Frontal cortex (tissue), 4 donors: ENCODE data around the gene RFFL. TPM values are rescaled to one million over a fixed set of nuclear protein-coding genes. Genes with fewer than 3 reads are reported as not detected.
"Not testable (repeated sequence)": the region's sequence is repeated elsewhere in the genome, so short reads cannot be mapped to it uniquely, and the experiment has no call there.

ENCODE experiments used
- DNase-seq, 2 donors: peaks; one replicate each; pipeline ENCODE4 v3.0.0; 2012; ENCODE audit warnings: low spot score in 2 of 2
- FAIRE-seq: peaks from 2 replicates; lab custom pipeline; 2012; peaks lifted over from hg19 to GRCh38; lab: Jason Lieb, UNC
- total RNA-seq: library from RNA; depleted of rRNA; stranded (reverse); fragments of >200 nt; gene quantifications from one replicate; pipeline ENCODE4 v1.2.3, GENCODE V29; 2014
- donor health status: control.
- donor health status: control.
- donor health status: control.

Gene RFFL
- total RNA-seq, 1 donor from 2014 or later = 5.3 TPM

DNA sequence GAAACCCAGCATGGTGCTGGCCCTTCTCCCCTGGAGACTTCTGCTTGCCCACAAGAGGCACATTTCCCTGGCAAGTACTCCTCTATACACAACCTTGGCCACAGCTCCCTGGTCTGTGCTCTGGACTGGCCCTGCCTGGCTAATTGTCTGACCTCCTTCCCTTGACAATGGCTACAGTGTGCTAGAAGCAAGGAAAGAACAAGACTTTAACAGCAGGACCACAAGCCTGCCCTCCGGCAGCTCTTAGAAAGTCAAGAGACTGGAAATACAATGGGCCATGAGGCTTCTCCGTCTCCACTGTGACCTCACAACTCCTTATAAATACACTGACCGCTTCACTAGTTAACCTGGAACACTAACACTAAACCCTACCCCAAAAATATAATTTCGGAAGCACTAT lies 46.5 kb downstream of the RFFL start:
- DNase-seq = no peak
- no peak for FAIRE-seq

DNA sequence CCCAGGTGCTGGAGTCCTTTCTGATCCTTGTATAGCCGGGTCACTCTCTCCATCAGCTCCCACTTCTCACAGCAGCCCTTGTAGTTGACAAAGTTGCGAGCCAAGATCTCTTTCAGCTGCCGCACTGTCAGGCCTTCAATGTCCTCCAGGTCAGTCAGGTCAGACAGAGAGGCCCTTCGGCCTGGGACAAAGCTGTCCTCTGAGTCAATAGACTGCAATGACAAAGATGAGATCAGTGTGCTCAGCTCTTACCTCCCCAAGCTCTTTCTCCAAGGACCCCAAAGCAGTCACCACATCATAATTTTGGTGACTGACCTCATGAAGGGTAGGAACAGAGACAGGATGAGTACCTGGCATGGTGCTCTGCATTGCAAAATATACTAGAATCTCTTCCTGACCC lies 47.1 kb downstream of the RFFL start:
- no peak for FAIRE-seq
- no peak for DNase-seq

DNA sequence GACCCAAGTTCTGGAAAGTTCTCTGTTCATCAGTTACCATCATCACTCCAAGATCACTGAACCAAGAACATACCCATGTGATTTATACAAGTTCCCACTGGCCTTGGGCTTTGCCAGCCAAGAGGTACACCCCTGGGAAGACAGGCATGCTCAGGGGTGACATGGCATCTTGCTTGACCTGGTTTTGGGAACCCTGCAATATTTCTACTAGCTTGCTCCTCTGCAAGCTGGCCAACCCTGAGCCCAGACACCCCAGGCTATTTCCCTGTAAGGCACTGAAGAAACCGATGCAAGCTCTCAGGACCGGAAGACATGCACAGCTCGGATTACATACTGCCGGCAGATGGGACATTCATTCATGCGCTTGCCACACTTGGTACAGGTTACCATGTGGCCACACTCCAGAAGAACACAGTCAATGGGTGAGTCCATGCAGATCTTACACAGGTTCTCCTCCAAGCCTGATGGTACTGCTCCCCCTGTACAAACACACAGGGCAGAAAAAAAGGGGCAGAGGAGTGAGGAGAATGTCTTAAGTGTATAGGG lies 51.8 kb downstream of the RFFL start:
- DNase-seq (no peak), FAIRE-seq (no peak)

DNA sequence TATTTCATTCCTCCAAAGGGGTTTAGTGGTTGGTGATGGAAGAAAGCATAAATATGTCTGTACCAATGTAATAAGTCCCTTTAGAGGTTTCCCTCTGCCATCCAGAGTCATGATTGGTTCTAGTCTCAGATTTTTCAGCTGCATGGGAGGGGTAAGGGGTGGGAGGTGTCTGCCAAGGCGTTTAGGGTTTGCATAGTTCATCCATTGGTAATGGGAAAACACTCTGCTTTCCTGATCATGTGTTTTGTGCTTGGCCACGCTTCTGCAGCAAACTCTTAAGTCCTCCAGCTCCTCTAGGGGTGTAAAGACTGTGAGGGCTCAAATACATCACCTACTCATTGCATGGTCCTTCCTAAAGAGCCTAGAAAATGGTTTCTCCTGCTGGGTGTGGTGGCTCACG lies 53.4 kb downstream of the RFFL start:
- no peak for FAIRE-seq
- DNase-seq = no peak

DNA sequence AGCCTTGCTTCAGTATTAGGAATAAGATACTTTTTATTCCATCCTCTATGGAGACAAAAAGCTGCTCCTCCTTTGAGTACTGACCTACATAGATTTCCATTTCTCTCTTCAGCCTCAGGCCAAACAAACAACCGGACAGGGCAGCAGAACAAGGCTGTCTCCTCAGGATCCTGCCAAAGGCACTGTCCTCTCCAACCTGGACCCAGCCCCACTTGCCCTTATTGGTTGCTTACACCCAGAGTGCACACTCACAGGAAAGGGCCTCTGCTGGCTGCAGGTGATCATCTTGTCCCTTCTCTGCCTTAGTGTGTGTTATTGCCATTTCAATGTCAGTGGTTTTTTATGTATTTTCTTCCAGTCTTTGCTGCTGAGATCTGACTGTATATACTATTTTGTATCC lies 56.5 kb downstream of the RFFL start:
- no peak for DNase-seq
- FAIRE-seq = no peak

DNA sequence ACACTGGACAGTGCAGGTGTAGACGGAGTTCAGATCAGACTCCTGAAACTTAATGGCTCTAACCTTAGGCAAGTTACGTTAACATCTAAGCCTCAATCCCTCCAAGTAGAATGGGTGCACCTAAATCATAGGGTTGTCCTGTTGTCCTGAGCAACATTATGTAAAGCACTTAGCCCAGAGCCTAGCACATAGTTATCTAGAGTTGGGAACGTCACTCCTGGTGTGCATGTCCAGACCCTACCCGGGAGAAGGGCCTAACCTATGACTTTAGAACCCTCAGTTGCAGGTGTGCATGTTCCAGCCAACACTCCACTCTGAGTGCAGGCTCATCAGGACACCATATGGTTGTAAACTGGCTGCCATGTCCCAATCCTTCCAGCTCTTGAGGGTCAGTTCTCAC lies 57.2 kb downstream of the RFFL start:
- DNase-seq (no peak), FAIRE-seq (no peak)

DNA sequence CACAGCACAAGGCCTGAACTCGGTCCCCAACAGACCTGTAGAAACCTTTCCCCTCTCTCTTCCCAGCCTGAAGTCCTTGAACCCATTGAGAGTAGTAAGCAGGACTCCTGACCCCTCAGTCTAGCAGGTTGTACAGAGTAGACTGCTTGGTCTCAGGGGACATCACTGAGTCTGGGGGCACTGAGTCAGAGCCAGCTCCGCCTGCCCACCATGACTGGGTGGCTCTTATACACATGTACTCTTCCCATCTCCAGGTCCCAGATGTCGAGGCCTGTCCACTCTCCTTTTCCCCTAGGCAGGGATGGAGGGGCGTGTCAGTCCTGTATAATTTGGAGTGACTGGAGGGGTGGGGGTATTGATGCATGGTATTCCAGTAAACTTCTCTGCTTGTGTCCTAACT lies 59.7 kb downstream of the RFFL start:
- FAIRE-seq = no peak

DNA sequence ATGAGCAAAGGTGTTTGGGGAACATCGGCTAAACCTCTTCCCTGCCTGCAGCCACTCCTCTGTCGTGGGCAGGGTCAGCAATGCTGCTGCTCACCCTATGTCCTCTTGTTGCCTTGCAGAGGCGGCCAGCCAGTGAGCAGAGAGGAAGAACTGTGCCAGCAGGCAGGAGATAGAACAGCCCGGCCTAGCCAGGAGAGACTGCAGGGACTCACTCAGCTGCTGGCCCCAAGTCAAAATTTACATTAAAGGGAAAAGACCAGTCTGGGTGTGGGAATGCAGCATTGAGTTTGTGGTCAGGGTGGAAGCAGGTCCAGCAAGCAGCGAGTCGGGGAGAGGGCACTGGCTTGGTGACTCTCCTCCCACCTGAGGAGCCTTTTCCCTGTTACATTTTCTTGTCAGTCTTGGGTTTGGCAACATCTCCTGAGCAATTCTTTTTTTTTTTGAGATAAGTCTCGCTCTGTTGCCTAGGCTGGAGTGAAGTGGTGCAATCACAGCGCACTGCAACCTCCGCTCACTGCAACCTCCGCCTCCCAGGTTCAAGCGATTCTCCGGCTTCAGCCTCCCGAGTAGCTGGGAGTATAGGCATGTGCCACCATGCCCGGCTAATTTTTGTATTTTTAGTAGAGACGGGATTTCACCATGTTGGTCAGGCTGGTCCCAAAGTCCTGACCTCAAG lies 60.5 kb downstream of the RFFL start:
- FAIRE-seq (no peak), DNase-seq (no peak)

More for the DNA sequence above, 59.7 kb downstream of the RFFL start:
- DNase-seq = no peak

DNA sequence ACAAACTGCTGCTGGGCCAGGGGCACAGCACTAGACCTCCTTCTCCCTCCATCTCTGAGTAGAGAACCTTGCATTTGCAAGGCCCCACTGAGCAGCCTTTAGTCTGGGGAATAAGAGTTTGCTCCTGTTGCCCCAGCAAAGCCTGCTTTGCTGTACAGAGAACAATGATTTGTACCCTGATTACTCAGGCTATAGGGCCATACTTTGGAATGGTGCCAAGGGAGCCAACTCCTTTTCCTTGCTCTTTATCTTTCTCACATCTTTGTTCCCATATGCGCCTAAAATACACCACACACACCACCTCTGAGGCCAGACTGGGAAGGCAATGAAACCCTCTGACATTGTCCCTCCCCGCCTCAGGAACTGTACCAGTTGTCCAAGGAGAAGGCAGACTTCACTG lies 62.0 kb downstream of the RFFL start:
- FAIRE-seq (no peak), DNase-seq (no peak)

DNA sequence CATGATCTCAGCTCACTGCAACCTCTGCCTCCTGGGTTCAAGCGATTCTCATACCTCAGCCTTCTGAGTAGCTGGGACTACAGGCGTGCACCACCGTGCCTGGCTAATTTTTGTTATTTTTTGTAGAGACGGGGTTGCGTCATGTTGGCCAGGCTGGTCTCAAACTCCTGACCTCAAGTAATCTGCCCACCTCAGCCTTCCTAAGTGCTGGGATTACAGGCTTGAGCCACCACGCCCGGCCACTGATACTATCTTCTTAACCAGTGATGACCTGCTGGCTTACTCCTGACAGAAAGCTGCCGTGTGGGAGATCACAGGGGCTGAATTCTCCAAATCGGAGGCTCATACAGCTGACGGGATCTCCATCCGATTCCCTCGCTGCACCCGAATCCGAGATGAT lies 62.5 kb downstream of the RFFL start:
- DNase-seq, FAIRE-seq: not testable (repeated sequence)

DNA sequence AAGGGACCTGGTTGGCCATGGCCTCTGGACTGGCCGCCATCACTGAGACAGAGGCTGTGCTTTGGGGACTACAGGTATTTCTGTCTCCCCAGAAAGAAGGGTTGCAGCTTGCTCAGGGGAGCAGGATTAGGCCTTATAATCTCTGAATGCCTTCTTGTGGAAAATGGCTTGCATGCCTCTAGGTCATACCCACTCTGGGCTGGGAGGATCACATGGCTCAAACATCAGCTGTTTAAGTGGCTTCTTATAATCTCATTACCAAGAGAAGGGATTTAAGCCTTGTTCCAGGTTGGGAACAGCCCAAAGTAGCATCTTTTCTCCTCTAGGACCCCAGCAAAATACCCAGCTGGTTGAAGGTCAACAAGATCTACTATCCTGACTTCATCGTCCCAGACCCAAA lies 64.1 kb downstream of the RFFL start:
- FAIRE-seq (no peak), DNase-seq (no peak)

DNA sequence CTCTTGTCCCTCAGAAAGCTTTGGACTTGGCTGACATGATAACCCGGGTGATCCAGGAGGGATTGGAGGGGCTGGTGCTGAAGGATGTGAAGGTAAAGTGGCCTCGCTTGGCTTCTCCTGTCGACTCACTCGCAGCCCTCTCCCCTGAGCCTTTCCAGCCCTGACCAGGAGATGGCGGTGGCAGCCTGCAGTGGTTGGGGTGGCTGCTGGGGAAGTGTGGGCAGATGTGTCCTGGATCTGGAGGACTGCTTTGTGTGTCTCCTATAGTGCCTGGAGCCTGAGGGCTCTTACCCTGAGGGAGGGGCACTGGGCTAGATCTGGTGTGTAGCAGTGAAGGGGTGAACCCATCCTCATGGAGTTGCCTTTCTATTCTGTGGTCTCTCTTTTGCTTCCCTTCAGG lies 65.3 kb downstream of the RFFL start:
- FAIRE-seq = no peak

DNA sequence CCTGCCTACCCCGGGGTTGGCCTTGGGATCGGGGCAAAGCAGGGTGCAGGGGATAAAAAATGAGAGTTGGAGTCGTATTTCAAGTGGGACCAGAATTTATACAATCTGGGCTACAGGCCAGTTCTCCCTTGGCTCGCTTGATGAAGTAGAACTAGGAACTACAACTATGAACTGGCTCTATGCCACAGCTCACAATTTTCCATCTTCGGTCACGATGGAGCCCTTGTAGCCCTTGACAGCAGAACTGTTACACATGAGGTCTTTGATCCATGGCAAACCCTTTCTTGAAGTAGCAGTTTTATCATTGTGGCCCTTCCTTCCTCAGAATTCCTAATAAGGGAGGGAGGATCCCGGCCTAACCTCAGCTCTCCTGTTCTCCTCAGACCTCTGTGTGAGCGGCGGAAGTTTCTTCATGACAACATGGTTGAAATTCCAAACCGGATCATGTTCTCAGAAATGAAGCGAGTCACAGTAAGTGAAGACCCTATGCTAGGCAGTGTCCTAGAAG lies 66.1 kb downstream of the RFFL start:
- no peak for FAIRE-seq
- DNase-seq = no peak

More for the DNA sequence above, 65.3 kb downstream of the RFFL start:
- DNase-seq = peak; percentile 59 to 76

DNA sequence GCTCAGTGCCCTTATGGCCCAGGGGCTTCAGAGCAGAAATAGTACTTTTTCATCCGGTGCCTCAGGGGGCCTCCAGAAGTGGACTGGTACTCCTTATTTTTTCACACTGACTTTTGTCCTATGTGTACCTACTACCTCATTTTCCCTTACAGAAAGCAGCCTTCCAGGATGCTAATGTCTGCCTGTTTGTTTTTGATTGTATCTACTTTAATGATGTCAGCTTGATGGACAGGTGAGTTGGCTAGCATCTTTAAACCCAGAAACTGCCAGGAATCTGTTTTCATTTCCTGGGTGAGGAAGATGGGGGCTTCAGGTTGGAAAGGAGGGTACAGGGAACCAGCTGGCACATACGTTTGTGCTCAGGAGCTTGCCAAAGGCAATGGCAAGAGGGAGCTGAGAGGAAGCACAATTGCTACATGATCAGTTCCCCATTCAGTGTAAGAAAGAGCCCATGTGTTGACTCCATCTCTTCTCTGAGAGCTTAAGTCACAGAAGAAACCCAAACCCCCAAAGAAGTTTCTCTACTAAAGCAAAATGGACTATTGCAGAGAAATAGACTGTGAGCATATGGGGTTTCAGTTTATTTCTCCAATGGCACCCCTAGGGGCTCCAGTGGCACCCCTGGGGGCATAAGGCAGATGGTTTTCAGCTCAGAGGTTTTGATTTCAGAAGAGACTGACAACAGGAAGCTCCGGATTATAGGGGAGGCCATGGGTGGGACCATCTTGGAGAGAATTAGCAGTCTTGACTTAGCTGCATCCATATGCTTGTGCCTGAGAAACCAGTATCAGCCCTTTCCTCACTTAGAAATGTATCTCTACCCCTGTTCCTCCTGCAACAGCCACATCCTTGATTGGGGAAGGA lies 66.9 kb downstream of the RFFL start:
- DNase-seq (no peak), FAIRE-seq (no peak)

DNA sequence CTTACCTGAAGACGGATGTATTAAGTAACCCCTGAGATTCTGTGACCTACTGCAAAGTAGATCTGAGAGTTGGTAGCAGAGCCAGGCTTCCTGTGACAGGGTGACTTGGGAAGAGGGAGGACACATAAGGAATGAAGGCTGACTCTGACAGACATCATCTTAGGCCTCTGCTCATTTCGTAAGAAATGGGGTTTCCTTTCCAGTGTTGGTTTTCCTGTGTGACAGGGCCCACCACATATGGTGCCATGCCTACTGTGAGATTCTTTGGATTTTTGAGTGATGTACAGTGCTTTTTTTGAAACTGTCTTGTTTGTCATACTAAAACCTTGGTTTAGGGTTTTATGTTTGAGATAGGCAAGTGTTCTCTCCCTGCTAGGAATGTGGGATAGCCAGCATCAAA lies 70.5 kb downstream of the RFFL start:
- FAIRE-seq (no peak), DNase-seq (no peak)

DNA sequence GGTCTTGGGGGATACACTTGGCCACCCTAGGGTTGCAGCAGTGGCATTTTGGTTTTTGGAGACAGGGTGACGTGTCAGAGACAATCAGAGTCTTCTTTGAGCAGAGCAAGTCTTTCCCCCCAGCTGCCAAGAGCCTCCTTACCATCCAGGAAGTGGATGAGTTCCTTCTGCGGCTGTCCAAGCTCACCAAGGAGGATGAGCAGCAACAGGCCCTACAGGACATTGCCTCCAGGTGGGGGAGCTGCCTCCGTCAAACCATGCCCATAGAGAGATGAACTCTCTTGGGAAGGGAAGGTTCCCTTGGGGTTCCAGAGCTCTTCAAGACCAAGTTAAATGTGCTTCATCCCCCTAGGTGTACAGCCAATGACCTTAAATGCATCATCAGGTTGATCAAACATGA lies 71.9 kb downstream of the RFFL start:
- FAIRE-seq (no peak), DNase-seq (no peak)

DNA sequence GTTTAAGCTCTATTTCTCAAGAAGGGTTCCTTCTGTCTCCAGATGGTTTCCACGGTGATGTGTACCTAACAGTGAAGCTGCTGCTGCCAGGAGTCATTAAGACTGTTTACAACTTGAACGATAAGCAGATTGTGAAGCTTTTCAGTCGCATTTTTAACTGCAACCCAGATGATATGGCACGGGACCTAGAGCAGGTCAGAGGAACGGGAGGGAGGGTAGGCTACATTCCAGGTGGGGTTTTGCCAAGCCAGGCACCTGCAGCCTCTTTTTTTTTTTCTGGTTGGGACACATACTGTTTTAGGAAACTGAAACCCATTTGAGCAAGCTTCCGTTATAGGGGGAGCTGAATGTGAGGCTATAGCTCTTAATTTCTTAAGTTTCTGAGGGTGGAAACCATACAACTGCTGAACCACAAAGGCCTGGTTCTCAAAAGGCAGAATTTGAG lies 72.6 kb downstream of the RFFL start:
- FAIRE-seq (no peak), DNase-seq (no peak)

DNA sequence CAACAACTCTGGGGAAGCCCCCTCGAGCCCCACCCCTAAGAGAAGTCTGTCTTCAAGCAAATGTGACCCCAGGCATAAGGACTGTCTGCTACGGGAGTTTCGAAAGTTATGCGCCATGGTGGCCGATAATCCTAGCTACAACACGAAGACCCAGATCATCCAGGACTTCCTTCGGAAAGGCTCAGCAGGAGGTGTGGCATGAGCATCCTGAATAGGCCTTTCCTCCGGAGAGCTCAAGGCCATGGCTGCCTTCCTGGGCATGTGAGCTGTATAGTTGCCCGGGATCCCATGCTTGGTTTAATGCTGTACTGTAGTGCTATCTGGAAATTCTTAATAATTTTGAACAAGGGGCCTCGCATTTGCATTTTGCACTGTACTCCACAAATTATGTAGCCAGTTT lies 74.0 kb downstream of the RFFL start:
- DNase-seq (no peak), FAIRE-seq (no peak)

DNA sequence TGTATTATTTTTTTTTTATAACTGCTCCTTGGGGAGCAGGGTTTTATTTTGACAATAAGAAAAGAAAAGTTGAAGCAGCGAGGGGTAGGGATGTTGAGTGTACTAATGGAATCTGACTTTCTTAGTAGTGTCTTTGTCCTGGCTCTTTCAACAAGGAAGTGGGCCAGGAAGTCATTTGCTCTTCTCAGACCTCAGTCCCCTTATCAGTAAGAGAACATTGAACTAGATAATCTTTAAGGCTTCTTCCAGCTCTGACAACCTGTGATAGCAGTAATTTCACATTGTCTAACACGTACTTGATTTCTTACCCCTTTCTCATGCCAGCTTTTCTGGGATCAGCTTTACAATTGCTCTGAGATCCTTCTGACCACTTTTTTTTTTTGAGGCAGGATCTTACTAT lies 74.9 kb downstream of the RFFL start:
- no peak for DNase-seq
- FAIRE-seq = no peak

DNA sequence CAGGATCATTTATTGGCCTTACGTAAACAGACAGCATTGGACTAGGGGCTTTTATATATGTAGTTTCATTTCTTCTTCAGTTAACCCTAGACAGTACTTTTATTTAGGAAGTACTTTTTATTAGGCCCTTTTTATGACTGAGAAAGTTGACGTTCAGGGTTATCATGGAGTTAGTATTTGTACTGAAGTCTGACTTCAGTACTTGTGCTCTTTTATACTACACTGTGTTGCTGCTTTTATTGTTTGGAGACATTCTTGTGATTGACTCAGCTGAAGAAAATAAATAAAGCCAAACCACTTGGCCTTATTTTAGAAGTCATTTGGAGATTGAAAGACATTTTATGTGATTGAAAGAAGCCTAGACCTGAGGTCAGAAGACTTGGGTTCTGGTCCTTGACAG lies 76.3 kb downstream of the RFFL start:
- FAIRE-seq (no peak), DNase-seq (no peak)
